ENCODE data around the gene SKAP1. TPM values are rescaled to one million over a fixed set of nuclear protein-coding genes. Genes with fewer than 3 reads are reported as not detected.
"Not testable (repeated sequence)": the region's sequence is repeated elsewhere in the genome, so short reads cannot be mapped to it uniquely, and the experiment has no call there.

SKAP1 gene
- total and polyA plus RNA-seq, 5 donors = 0.38 to 0.77 (median 0.54) TPM; not detected in 1

- intact Hi-C loops (cut with DNase I) = no loop called here
- DNase-seq (no peak), ATAC-seq (no peak)
- Histone ChIP-seq H3K27ac (ENCODE audit: low read length) (no peak overlapping the region), H3K4me3 (ENCODE audit: low read length) (no peak overlapping the region), H3K4me1 (ENCODE audit: control insufficient read depth, insufficient read depth, low read length) (no peaks in the 10 kb centered on the region), H3K9me3 (ENCODE audit: control insufficient read depth, low read length) (no peaks in the 10 kb centered on the region), H3K27me3 (ENCODE audit: control insufficient read depth, insufficient read depth) (no peaks in the 10 kb centered on the region)
- 76% methylated on average over 2 of the region's 2 CpGs for WGBS
Measured at GRCh38 chr17:48253975-48254374, 176.0 kb downstream of the SKAP1 start.

GRCh38 chr17:48251950-48252349, 178.1 kb downstream of the SKAP1 start:
- H3K4me3 ChIP-seq (ENCODE audit: low read length) = no peak overlapping the region
- ATAC-seq = no peak
- no peak for DNase-seq
- intact Hi-C loops (cut with DNase I) = no loop called here
- H3K4me1 ChIP-seq (ENCODE audit: control insufficient read depth, insufficient read depth, low read length) = no peaks in the 10 kb centered on the region
- 77% methylated on average over 3 of the region's 3 CpGs for WGBS
- no peaks in the 10 kb centered on the region for H3K27me3 ChIP-seq (ENCODE audit: control insufficient read depth, insufficient read depth)
- no peak overlapping the region for H3K27ac ChIP-seq (ENCODE audit: low read length)
- no peaks in the 10 kb centered on the region for H3K9me3 ChIP-seq (ENCODE audit: control insufficient read depth, low read length)

- 60% methylated on average over 8 of the region's 8 CpGs for WGBS
- Histone ChIP-seq H3K27ac (ENCODE audit: low read length) (no peak overlapping the region), H3K4me3 (ENCODE audit: low read length) (no peak overlapping the region), H3K9me3 (ENCODE audit: control insufficient read depth, low read length) (no peaks in the 10 kb centered on the region), H3K27me3 (ENCODE audit: control insufficient read depth, insufficient read depth) (no peaks in the 10 kb centered on the region), H3K4me1 (ENCODE audit: control insufficient read depth, insufficient read depth, low read length) (no peaks in the 10 kb centered on the region)
- no peak for ATAC-seq
- intact Hi-C loops (cut with DNase I) = no loop called here
- no peak for DNase-seq
Measured at GRCh38 chr17:48250949-48251348, 179.1 kb downstream of the SKAP1 start.

- H3K9me3 ChIP-seq (ENCODE audit: control insufficient read depth, low read length); H3K27me3 ChIP-seq (ENCODE audit: control insufficient read depth, insufficient read depth); intact Hi-C loops (cut with DNase I); H3K4me3 ChIP-seq (ENCODE audit: low read length); H3K4me1 ChIP-seq (ENCODE audit: control insufficient read depth, insufficient read depth, low read length); H3K27ac ChIP-seq (ENCODE audit: low read length); ATAC-seq; DNase-seq: not testable (repeated sequence)
- 82% methylated on average over 5 of the region's 5 CpGs for WGBS
Measured at GRCh38 chr17:48250059-48250458, 180.0 kb downstream of the SKAP1 start.

- ATAC-seq (no peak), DNase-seq (no peak)
- intact Hi-C loops (cut with DNase I) = no loop called here
- WGBS = 86% methylated on average over 3 of the region's 3 CpGs
- Histone ChIP-seq H3K27me3 (ENCODE audit: control insufficient read depth, insufficient read depth) (no peaks in the 10 kb centered on the region), H3K4me1 (ENCODE audit: control insufficient read depth, insufficient read depth, low read length) (no peaks in the 10 kb centered on the region), H3K27ac (ENCODE audit: low read length) (no peak overlapping the region), H3K9me3 (ENCODE audit: control insufficient read depth, low read length) (no peaks in the 10 kb centered on the region), H3K4me3 (ENCODE audit: low read length) (no peak overlapping the region)
Measured at GRCh38 chr17:48247603-48248002, 182.4 kb downstream of the SKAP1 start.

GRCh38 chr17:48247038-48247437, 183.0 kb downstream of the SKAP1 start:
- H3K27me3 ChIP-seq (ENCODE audit: control insufficient read depth, insufficient read depth) = no peaks in the 10 kb centered on the region
- intact Hi-C loops (cut with DNase I) = no loop called here
- H3K9me3 ChIP-seq (ENCODE audit: control insufficient read depth, low read length) = no peaks in the 10 kb centered on the region
- ATAC-seq (no peak), DNase-seq (no peak)
- H3K4me1 ChIP-seq (ENCODE audit: control insufficient read depth, insufficient read depth, low read length) = peaks cover 3% of the 10 kb centered on the region
- no peak overlapping the region for H3K4me3 ChIP-seq (ENCODE audit: low read length)
- no peak overlapping the region for H3K27ac ChIP-seq (ENCODE audit: low read length)
- WGBS = 57% methylated on average over 1 of the region's 1 CpG

GRCh38 chr17:48246612-48247011, 183.4 kb downstream of the SKAP1 start:
- Histone ChIP-seq H3K9me3 (ENCODE audit: control insufficient read depth, low read length) (no peaks in the 10 kb centered on the region), H3K4me1 (ENCODE audit: control insufficient read depth, insufficient read depth, low read length) (peaks cover 3% of the 10 kb centered on the region), H3K27me3 (ENCODE audit: control insufficient read depth, insufficient read depth) (no peaks in the 10 kb centered on the region), H3K4me3 (ENCODE audit: low read length) (no peak overlapping the region), H3K27ac (ENCODE audit: low read length) (no peak overlapping the region)
- DNase-seq = no peak
- intact Hi-C loops (cut with DNase I) = no loop called here
- ATAC-seq = no peak
- 74% methylated on average over 2 of the region's 2 CpGs for WGBS

GRCh38 chr17:48245465-48246033, 184.5 kb downstream of the SKAP1 start:
- H3K9me3 ChIP-seq (ENCODE audit: control insufficient read depth, low read length); ATAC-seq; H3K4me3 ChIP-seq (ENCODE audit: low read length); H3K27ac ChIP-seq (ENCODE audit: low read length); DNase-seq; intact Hi-C loops (cut with DNase I); H3K4me1 ChIP-seq (ENCODE audit: control insufficient read depth, insufficient read depth, low read length); H3K27me3 ChIP-seq (ENCODE audit: control insufficient read depth, insufficient read depth): not testable (repeated sequence)
- 96% methylated on average over 5 of the region's 5 CpGs for WGBS

- Histone ChIP-seq H3K4me1 (ENCODE audit: control insufficient read depth, insufficient read depth, low read length) (peaks cover 11% of the 10 kb centered on the region), H3K27me3 (ENCODE audit: control insufficient read depth, insufficient read depth) (no peaks in the 10 kb centered on the region), H3K4me3 (ENCODE audit: low read length) (no peak overlapping the region), H3K27ac (ENCODE audit: low read length) (no peak overlapping the region), H3K9me3 (ENCODE audit: control insufficient read depth, low read length) (no peaks in the 10 kb centered on the region)
- WGBS = 63% methylated on average over 1 of the region's 1 CpG
- no peak for DNase-seq
- ATAC-seq = no peak
- intact Hi-C loops (cut with DNase I) = no loop called here
Measured at GRCh38 chr17:48244814-48245213, 185.2 kb downstream of the SKAP1 start.

- ATAC-seq = peak in 1 of 2 donors; percentile 24
- WGBS = 21% methylated on average over 3 of the region's 3 CpGs
- intact Hi-C loops (cut with DNase I) = no loop called here
Measured at GRCh38 chr17:48244121-48244711, 185.8 kb downstream of the SKAP1 start.

GRCh38 chr17:48241770-48242497, 188.1 kb downstream of the SKAP1 start:
- Histone ChIP-seq H3K9me3 (ENCODE audit: control insufficient read depth, low read length) (no peaks in the 10 kb centered on the region), H3K4me1 (ENCODE audit: control insufficient read depth, insufficient read depth, low read length) (peaks cover 14% of the 10 kb centered on the region), H3K27ac (ENCODE audit: low read length) (no peak overlapping the region), H3K4me3 (ENCODE audit: low read length) (no peak overlapping the region), H3K27me3 (ENCODE audit: control insufficient read depth, insufficient read depth) (no peaks in the 10 kb centered on the region)
- ATAC-seq (no peak), DNase-seq (no peak)
- intact Hi-C loops (cut with DNase I) = no loop called here
- 65% methylated on average over 7 of the region's 7 CpGs for WGBS

More at GRCh38 chr17:48244121-48244711, 185.8 kb downstream of the SKAP1 start:
- Histone ChIP-seq H3K4me3 (ENCODE audit: low read length) (no peak overlapping the region), H3K4me1 (ENCODE audit: control insufficient read depth, insufficient read depth, low read length) (peaks cover 11% of the 10 kb centered on the region), H3K27ac (ENCODE audit: low read length) (no peak overlapping the region), H3K27me3 (ENCODE audit: control insufficient read depth, insufficient read depth) (no peaks in the 10 kb centered on the region), H3K9me3 (ENCODE audit: control insufficient read depth, low read length) (no peaks in the 10 kb centered on the region)
- no peak for DNase-seq
